MCF 10A (cell line): Measurements from ENCODE around the gene TBC1D19. TPM values are rescaled to one million over a fixed set of nuclear protein-coding genes. Genes with fewer than 3 reads are reported as not detected.

Source experiments
- BruUV-seq: library from RNA; stranded (reverse); fragments of 400-500 nt; replicated peaks from 2 replicates; lab custom pipeline; 2021; lab: Mats Ljungman, UMichigan
- CTCF ChIA-PET: fragments of 300-600 bp; sonication (Branson Sonifier 250); formaldehyde crosslinking; extraction: SDS; loops from one replicate; lab custom pipeline; 2021; ENCODE audit warnings: antibody characterized with exemption, inconsistent platforms; lab: Yijun Ruan, JAX
- POLR2A ChIA-PET: fragments of 300-600, 350-650 bp; sonication (Branson Sonifier 250); formaldehyde crosslinking; extraction: SDS; loops from one replicate; lab custom pipeline; 2020; ENCODE audit warnings: antibody characterized with exemption, inconsistent platforms; lab: Yijun Ruan, JAX
- DNase-seq: peaks from one replicate; pipeline ENCODE4 v3.0.0-alpha.2; 2018; ENCODE audit not compliant: unreplicated experiment
- H3K27ac Mint-ChIP-seq: one replicate; pipeline ENCODE4 v1.8.0; 2022; ENCODE audit warnings: mild to moderate bottlenecking, low read depth, mixed read lengths; ENCODE audit not compliant: unreplicated experiment
- H3K27me3 Mint-ChIP-seq: one replicate; pipeline ENCODE4 v1.8.0; 2022; ENCODE audit warnings: mixed read lengths; ENCODE audit not compliant: insufficient read depth, unreplicated experiment
- H3K36me3 Mint-ChIP-seq: one replicate; pipeline ENCODE4 v1.8.0; 2022; ENCODE audit warnings: mild to moderate bottlenecking, moderate library complexity, mixed read lengths; ENCODE audit not compliant: insufficient read depth, unreplicated experiment
- H3K4me1 Mint-ChIP-seq: one replicate; pipeline ENCODE4 v1.8.0; 2022; ENCODE audit warnings: mixed read lengths; ENCODE audit not compliant: insufficient read depth, unreplicated experiment
- H3K4me3 Mint-ChIP-seq: one replicate; pipeline ENCODE4 v1.8.0; 2022; ENCODE audit warnings: mild to moderate bottlenecking, moderate library complexity, mixed read lengths; ENCODE audit not compliant: unreplicated experiment
- H3K9me3 Mint-ChIP-seq: one replicate; pipeline ENCODE4 v1.8.0; 2022; ENCODE audit warnings: mixed read lengths; ENCODE audit not compliant: unreplicated experiment
- CTCF ChIP-seq: fragments of 200-600 bp; IDR thresholded peaks from one replicate; pipeline ENCODE4 v1.8.0; 2022; ENCODE audit warnings: antibody characterized with exemption, mild to moderate bottlenecking; ENCODE audit not compliant: unreplicated experiment
- intact Hi-C: fragments of 100-400 bp; cut with micrococcal nuclease; formaldehyde crosslinking; loops from 2 replicates; pipeline ENCODE4 v1.14.1; 2022
- total RNA-seq: library from RNA; stranded (reverse); gene quantifications from 2 replicates; pipeline ENCODE4 v1.2.3, GENCODE V29; 2022

Gene TBC1D19
- total RNA-seq, 1 experiment from 2014 or later, result 9.6 TPM

GRCh38 chr4:26736621-26737020 is 152.7 kb downstream of the TBC1D19 start:
- no peak for DNase-seq
- Mint-ChIP-seq H3K36me3 (no peaks in the 10 kb centered on the region), H3K9me3 (no peaks in the 10 kb centered on the region), H3K4me3 (no peak overlapping the region), H3K4me1 (no peaks in the 10 kb centered on the region), H3K27ac (no peak overlapping the region), H3K27me3 (no peaks in the 10 kb centered on the region)
- POLR2A ChIA-PET, result interaction anchor here (0.7 to 1.1 kb wide), 3 partner anchors 16 to 168 kb away, joined by 3 to 4 read pairs (median 3); no protein-coding TSS in a partner anchor
- BruUV-seq, result no TSS peak
- CTCF ChIA-PET, result no interaction called here
- intact Hi-C loops, result no loop called here
- no peak for TF ChIP-seq CTCF

GRCh38 chr4:26737385-26737784 is 153.5 kb downstream of the TBC1D19 start:
- TF ChIP-seq CTCF, result no peak
- intact Hi-C loops, result no loop called here
- BruUV-seq, result no TSS peak
- Mint-ChIP-seq H3K27ac (no peak overlapping the region), H3K4me1 (no peaks in the 10 kb centered on the region), H3K36me3 (peaks cover 6% of the 10 kb centered on the region), H3K9me3 (no peaks in the 10 kb centered on the region), H3K27me3 (no peaks in the 10 kb centered on the region), H3K4me3 (no peak overlapping the region)
- ChIA-PET CTCF (no interaction called here), POLR2A (no interaction called here)
- no peak for DNase-seq

GRCh38 chr4:26741491-26741871 is 157.6 kb downstream of the TBC1D19 start:
- H3K27ac Mint-ChIP-seq, result no peak overlapping the region
- DNase-seq, result no peak
- H3K4me1 Mint-ChIP-seq, result no peaks in the 10 kb centered on the region
- H3K36me3 Mint-ChIP-seq, result peaks cover 6% of the 10 kb centered on the region
- H3K9me3 Mint-ChIP-seq, result no peaks in the 10 kb centered on the region
- ChIA-PET POLR2A (no interaction called here), CTCF (no interaction called here)
- no peak overlapping the region for H3K4me3 Mint-ChIP-seq
- H3K27me3 Mint-ChIP-seq, result no peaks in the 10 kb centered on the region
- intact Hi-C loops, result no loop called here
- TF ChIP-seq CTCF, result no peak
- BruUV-seq, result no TSS peak

GRCh38 chr4:26746802-26747213 is 162.9 kb downstream of the TBC1D19 start:
- H3K27me3 Mint-ChIP-seq, result no peaks in the 10 kb centered on the region
- no peak for DNase-seq
- H3K4me3 Mint-ChIP-seq, result no peak overlapping the region
- H3K9me3 Mint-ChIP-seq, result no peaks in the 10 kb centered on the region
- H3K4me1 Mint-ChIP-seq, result no peaks in the 10 kb centered on the region
- TF ChIP-seq CTCF, result no peak
- peaks cover 19% of the 10 kb centered on the region for H3K36me3 Mint-ChIP-seq
- ChIA-PET POLR2A (no interaction called here), CTCF (interaction anchor here (1.2 kb wide), 1 partner anchor 286 kb away, joined by 5 read pairs; no protein-coding TSS in a partner anchor)
- H3K27ac Mint-ChIP-seq, result no peak overlapping the region
- no TSS peak for BruUV-seq
- intact Hi-C loops, result no loop called here
